Stimulated activated CD8-positive, alpha-beta memory T cell treated with anti-CD3 and anti-CD28 coated beads, Interleukin-4, amount 100 ng/mL, for 48 hours (primary cell): ENCODE measurements around the gene SHBG.

Experiments used
- DNase-seq: peaks from one replicate; pipeline ENCODE4 v3.0.0-alpha.2; 2020

The SHBG gene

DNA sequence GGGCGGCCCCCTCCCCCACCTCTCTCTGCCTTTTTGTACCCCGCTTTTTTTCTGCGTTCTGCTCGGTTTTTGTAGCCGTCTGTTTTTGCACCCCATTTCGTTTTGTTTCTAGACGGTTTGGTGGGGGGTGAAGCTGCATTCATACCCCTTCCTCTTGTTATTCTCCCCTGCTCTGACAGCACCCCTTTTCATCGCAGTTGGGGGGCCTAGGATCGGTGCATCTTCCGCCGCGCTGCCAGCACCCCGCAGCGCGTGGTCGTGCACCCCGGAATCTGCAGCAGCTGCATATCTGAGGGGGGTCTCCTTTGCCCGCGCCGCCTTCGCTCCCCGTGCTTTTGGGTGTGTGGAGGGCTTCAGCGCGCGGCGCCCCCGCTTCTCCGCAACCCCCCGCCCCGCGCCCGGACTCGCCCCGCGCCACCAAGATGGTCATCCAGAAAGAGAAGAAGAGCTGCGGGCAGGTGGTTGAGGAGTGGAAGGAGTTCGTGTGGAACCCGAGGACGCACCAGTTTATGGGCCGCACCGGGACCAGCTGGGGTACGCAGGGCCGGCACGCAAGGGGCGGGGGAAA is 21.2 kb downstream of the SHBG start:
- DNase-seq: no peak

DNA sequence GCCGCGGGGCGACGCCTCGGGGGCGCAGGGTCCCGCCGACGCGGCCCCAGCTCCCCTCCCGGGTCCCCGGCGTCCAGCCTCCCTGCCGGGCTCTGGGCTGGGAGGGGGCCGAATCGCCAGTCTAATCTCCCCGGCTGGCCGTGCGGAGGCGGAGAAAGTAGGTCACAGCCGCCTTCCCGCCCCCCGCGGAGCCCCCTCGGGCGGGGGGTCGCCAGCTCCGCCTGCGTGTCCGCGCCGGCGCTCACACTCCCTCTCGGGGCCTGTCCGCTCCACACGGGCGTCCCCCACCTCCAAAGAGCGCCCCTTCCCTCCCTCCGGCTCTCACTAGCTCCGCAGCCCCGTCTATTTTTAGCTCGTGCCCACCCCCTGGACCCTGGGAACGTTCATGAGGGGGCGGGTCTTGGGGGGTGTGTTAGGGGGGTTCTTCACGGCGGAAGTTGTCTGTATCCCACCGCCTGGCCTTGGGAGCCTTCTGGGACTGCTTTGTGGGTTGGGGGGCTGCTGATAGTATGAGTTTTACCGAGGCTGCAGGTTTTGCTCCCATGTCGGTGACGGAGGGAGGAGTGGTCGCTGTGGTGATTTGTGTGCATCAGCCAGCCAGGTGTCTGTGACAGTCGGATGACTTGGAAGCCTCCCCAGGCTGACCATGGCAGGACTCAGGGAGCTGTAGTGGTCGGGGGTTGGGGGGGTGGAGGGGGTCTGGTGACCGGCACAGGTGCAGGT is 21.9 kb downstream of the SHBG start:
- DNase-seq: no peak

- no peak for DNase-seq
Measured at GRCh38 chr17:7652388-7653356, 22.7 kb downstream of the SHBG start.

- no peak for DNase-seq
Measured at GRCh38 chr17:7654832-7655540, 25.1 kb downstream of the SHBG start.

DNA sequence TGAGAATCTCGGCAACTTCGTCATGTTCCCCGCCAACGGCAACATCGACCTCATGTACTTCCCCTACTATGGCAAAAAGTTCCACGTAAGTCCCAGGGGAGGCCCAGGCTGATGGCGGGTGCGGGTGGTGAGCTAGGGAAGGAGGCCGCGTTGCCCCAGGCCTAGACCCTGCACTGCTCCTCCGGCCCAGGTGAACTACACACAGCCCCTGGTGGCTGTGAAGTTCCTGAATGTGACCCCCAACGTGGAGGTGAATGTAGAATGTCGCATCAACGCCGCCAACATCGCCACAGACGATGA is 25.6 kb downstream of the SHBG start:
- DNase-seq: no peak

GRCh38 chr17:7656958-7657609 is 27.1 kb downstream of the SHBG start:
- DNase-seq: no peak

- no peak for DNase-seq
Measured at GRCh38 chr17:7667656-7668406, 37.9 kb downstream of the SHBG start.

GRCh38 chr17:7668482-7668881 is 38.5 kb downstream of the SHBG start:
- no peak for DNase-seq

DNA sequence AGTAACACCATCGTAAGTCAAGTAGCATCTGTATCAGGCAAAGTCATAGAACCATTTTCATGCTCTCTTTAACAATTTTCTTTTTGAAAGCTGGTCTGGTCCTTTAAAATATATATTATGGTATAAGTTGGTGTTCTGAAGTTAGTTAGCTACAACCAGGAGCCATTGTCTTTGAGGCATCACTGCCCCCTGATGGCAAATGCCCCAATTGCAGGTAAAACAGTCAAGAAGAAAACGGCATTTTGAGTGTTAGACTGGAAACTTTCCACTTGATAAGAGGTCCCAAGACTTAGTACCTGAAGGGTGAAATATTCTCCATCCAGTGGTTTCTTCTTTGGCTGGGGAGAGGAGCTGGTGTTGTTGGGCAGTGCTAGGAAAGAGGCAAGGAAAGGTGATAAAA is 43.3 kb downstream of the SHBG start:
- DNase-seq: peak; percentile 78

GRCh38 chr17:7674934-7675333 is 45.0 kb downstream of the SHBG start:
- DNase-seq: no peak

DNA sequence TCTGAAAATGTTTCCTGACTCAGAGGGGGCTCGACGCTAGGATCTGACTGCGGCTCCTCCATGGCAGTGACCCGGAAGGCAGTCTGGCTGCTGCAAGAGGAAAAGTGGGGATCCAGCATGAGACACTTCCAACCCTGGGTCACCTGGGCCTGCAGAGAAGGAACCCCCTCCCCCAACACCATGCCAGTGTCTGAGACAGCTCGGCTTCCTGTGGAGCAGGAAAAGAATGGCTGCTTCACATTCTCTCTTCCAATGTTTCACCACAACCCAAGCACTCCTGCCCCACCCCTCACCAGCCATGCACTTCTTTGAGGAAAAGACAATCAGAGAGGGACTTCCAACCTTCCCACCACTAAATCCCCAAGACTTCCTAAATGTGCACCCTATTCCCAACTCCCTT is 46.6 kb downstream of the SHBG start:
- DNase-seq: no peak

GRCh38 chr17:7677388-7678067 is 47.6 kb downstream of the SHBG start:
- DNase-seq: no peak
